ENCODE results near the gene DUSP8.

DNA sequence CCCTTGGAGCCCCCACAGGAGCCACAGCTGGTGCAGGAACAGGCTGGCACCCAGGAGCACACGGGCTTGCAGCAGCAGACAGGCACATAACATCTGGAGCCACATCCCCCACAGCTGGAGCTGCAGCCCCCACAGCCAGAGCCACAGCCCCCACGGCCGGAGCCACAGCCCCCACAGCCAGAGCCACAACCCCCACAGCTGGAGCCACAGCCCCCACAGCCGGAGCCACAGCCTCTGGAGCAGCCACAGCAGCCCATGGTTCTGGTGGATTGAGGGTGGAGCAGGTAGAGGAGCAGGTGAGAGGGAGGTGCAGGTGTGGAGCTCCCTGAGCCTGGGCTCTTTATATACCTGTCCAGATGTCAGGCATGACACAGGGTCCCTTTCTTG is 25.9 kb upstream of the DUSP8 start, which contains the start of gene KRTAP5-2:
- TF ChIP-seq CTCF (IDR thresholded peaks at IDR 0.05; ENCODE audit: control extremely low read depth in 1 of 3, insufficient read depth in 1 of 3, low read depth in 1 of 3, low read length in 3 of 3), result no peak
- no peak for TF ChIP-seq POLR2AphosphoS5 (IDR thresholded peaks at IDR 0.05; ENCODE audit: low read depth, low read length)
- no peak for TF ChIP-seq NANOG (IDR thresholded peaks at IDR 0.05; ENCODE audit: insufficient read depth, low read depth, low read length, poor library complexity, severe bottlenecking)
- TF ChIP-seq TAF7 (optimal IDR thresholded peaks at IDR 0.05; ENCODE audit: borderline replicate concordance, low read depth, low read length), result no peak
- no peak for TF ChIP-seq POLR2A (IDR thresholded peaks at IDR 0.05; ENCODE audit: control extremely low read depth in 1 of 2, low read depth in 2 of 2, low read length in 2 of 2)
- no peak for TF ChIP-seq KDM5A (IDR thresholded peaks at IDR 0.05; ENCODE audit: low read length)
- TF ChIP-seq TCF12 (IDR thresholded peaks at IDR 0.05; ENCODE audit: low read depth, low read length), result no peak
- TF ChIP-seq, protein P1, sequence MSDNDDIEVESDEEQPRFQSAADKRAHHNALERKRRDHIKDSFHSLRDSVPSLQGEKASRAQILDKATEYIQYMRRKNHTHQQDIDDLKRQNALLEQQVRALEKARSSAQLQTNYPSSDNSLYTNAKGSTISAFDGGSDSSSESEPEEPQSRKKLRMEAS (IDR thresholded peaks at IDR 0.05), result no peak
- TF ChIP-seq CEBPB (IDR thresholded peaks at IDR 0.05; ENCODE audit: low read depth, low read length), result no peak
